Inferior parietal cortex (tissue), 1 donor: ENCODE results near the gene SARM1.

ENCODE experiments used
- DNase-seq: peaks from one replicate; pipeline ENCODE4 v3.0.0-alpha.2; 2016; ENCODE audit errors: extremely low spot score

Gene SARM1

GRCh38 chr17:28368915-28369683 lies 2.4 kb upstream of the SARM1 start:
- no peak for DNase-seq

- DNase-seq, result no peak
These were observed 1.8 kb upstream of the SARM1 start for GRCh38 chr17:28369684-28370034.

- DNase-seq, result no peak
These were observed 1.3 kb upstream of the SARM1 start, which contains the start of gene VTN for GRCh38 chr17:28370035-28370743. Gene VTN (minus strand): TSS chr17:28370307. CDS start chr17:28370203, 104 bp downstream.

GRCh38 chr17:28370744-28371103 lies 770 bp upstream of the SARM1 start:
- DNase-seq, result no peak

GRCh38 chr17:28372203-28372944 lies 880 bp downstream of the SARM1 start:
- no peak for DNase-seq

- DNase-seq, result no peak
These were observed 1.4 kb downstream of the SARM1 start for GRCh38 chr17:28372945-28373274.

GRCh38 chr17:28379814-28380801 lies 8.6 kb downstream of the SARM1 start:
- no peak for DNase-seq

- no peak for DNase-seq
These were observed 9.8 kb downstream of the SARM1 start for GRCh38 chr17:28381141-28381825.

GRCh38 chr17:28384281-28385036 lies 13.0 kb downstream of the SARM1 start:
- no peak for DNase-seq

- DNase-seq, result no peak
These were observed 13.5 kb downstream of the SARM1 start for GRCh38 chr17:28385037-28385400.

- DNase-seq, result no peak
These were observed 13.9 kb downstream of the SARM1 start for GRCh38 chr17:28385406-28385805.

GRCh38 chr17:28386391-28386790 lies 14.9 kb downstream of the SARM1 start:
- DNase-seq, result no peak

- DNase-seq, result no peak
These were observed 16.6 kb downstream of the SARM1 start for GRCh38 chr17:28388106-28388505.

GRCh38 chr17:28390141-28390540 lies 18.6 kb downstream of the SARM1 start:
- no peak for DNase-seq

GRCh38 chr17:28390563-28390962 lies 19.1 kb downstream of the SARM1 start:
- DNase-seq, result no peak

GRCh38 chr17:28390984-28391383 lies 19.5 kb downstream of the SARM1 start:
- DNase-seq, result no peak

GRCh38 chr17:28391401-28391800 lies 19.9 kb downstream of the SARM1 start:
- no peak for DNase-seq

GRCh38 chr17:28392491-28392890 lies 21.0 kb downstream of the SARM1 start:
- DNase-seq, result no peak

- DNase-seq, result no peak
These were observed 23.0 kb downstream of the SARM1 start for GRCh38 chr17:28394337-28395116.

- no peak for DNase-seq
These were observed 23.9 kb downstream of the SARM1 start for GRCh38 chr17:28395426-28395825.
